ENCODE results near the gene ALLC.

ALLC gene

GRCh38 chr2:3739313-3739712 lies 81.3 kb downstream of the ALLC start:
- TF ChIP-seq CTCF (IDR thresholded peaks at IDR 0.05; ENCODE audit: low read depth, low read length), result no peak
- DNase-seq (ENCODE audit: extremely low read depth, low read depth), result no peak

GRCh38 chr2:3741396-3741795 lies 83.4 kb downstream of the ALLC start:
- no peak for TF ChIP-seq CTCF (IDR thresholded peaks at IDR 0.05; ENCODE audit: low read depth, low read length)
- DNase-seq (ENCODE audit: extremely low read depth, low read depth), result no peak

- TF ChIP-seq CTCF (IDR thresholded peaks at IDR 0.05; ENCODE audit: low read depth, low read length), result no peak
- no peak for DNase-seq (ENCODE audit: extremely low read depth, low read depth)
Observed at GRCh38 chr2:3741867-3742602, 84.0 kb downstream of the ALLC start.

- TF ChIP-seq CTCF (IDR thresholded peaks at IDR 0.05; ENCODE audit: low read depth, low read length), result no peak
- DNase-seq (ENCODE audit: extremely low read depth, low read depth), result no peak
Observed at GRCh38 chr2:3742743-3743508, 84.9 kb downstream of the ALLC start.

GRCh38 chr2:3743951-3744555 lies 86.1 kb downstream of the ALLC start:
- no peak for DNase-seq (ENCODE audit: extremely low read depth, low read depth)
- no peak for TF ChIP-seq CTCF (IDR thresholded peaks at IDR 0.05; ENCODE audit: low read depth, low read length)

GRCh38 chr2:3745920-3746319 lies 87.9 kb downstream of the ALLC start:
- TF ChIP-seq CTCF (IDR thresholded peaks at IDR 0.05; ENCODE audit: low read depth, low read length), result no peak
- DNase-seq (ENCODE audit: extremely low read depth, low read depth), result no peak
